ENCODE data around the gene SCYL3. TPM values are rescaled to one million over a fixed set of nuclear protein-coding genes. Genes with fewer than 3 reads are reported as not detected.
A peak's percentile ranks its signal among the peaks of the same experiment; 100 is the strongest.

Gene SCYL3
- total and polyA plus RNA-seq, 11 donors: 2.1 to 8.6 (median 6.1) TPM

- intact Hi-C loops (cut with DNase I): loop anchor here in 1 of 10 donors (10.0 kb wide), 1 partner anchor 98 kb away; no protein-coding TSS in a partner anchor
- peaks cover 0 to 54% (median 40%) of the 10 kb centered on the region in 9 donors for H3K36me3 ChIP-seq
- TF ChIP-seq POLR2A (IDR thresholded peaks at IDR 0.05) (no peak), CTCF (IDR thresholded peaks at IDR 0.05) (no peak)
- ATAC-seq (no peak), DNase-seq (no peak)
- no peaks in the 10 kb centered on the region for H3K4me1 ChIP-seq
- no peaks in the 10 kb centered on the region for H3K27me3 ChIP-seq
- H3K9me3 ChIP-seq: no peaks in the 10 kb centered on the region
- no peak overlapping the region for H3K4me3 ChIP-seq
- H3K27ac ChIP-seq: peak overlapping the region in 1 of 12 donors; percentile 21
Observed at GRCh38 chr1:169802888-169803287, 90.8 kb downstream of the SCYL3 start.

Other genes starting within 250 kb of the SCYL3 start
- 10 to 100 TPM in 1 of 9 donors, 1 to 10 TPM in 8; 1.3 to 10.6 (median 2.4) TPM for gene SELL, start 182.3 kb downstream of the SCYL3 start, total RNA-seq
- 1 to 10 TPM in 1 of 2 donors, under 1 TPM in 1; 0.34 to 1.6 TPM for gene SELL, start 182.3 kb downstream of the SCYL3 start, polyA plus RNA-seq
- gene SELE, start 159.8 kb downstream of the SCYL3 start, total RNA-seq: 10 to 100 TPM in 2 of 9 donors, 1 to 10 TPM in 4, under 1 TPM in 3; 0.63 to 21.5 (median 2.2) TPM
- gene SELE, start 159.8 kb downstream of the SCYL3 start, polyA plus RNA-seq: 1 to 10 TPM; 2.4 to 3.3 TPM
- gene METTL18, start 99.0 kb downstream of the SCYL3 start, total RNA-seq: 1 to 10 TPM; 2.0 to 8.2 (median 6.0) TPM
- gene METTL18, start 99.0 kb downstream of the SCYL3 start, polyA plus RNA-seq: 1 to 10 TPM; 5.7 to 6.3 TPM
- gene KIFAP3, start 180.8 kb upstream of the SCYL3 start, total RNA-seq: 10 to 100 TPM; 31.0 to 75.0 (median 53.5) TPM
- 10 to 100 TPM; 14.0 to 55.9 TPM for gene KIFAP3, start 180.8 kb upstream of the SCYL3 start, polyA plus RNA-seq